K562 (cell line): ENCODE results near the gene EFHC2. TPM values are rescaled to one million over a fixed set of nuclear protein-coding genes. Genes with fewer than 3 reads are reported as not detected.
"Not testable (repeated sequence)": the region's sequence is repeated elsewhere in the genome, so short reads cannot be mapped to it uniquely, and the experiment has no call there.

Experiments
- ATAC-seq: fragments of 200-7000 bp; cut with Tn5 transposase; 3 replicates; pipeline ENCODE4 v1.9.1; 2020; ENCODE audit warnings: moderate library complexity
- BruUV-seq: library from RNA; stranded (reverse); fragments of 400-500 nt; replicated peaks from 2 replicates; lab custom pipeline; 2021; lab: Mats Ljungman, UMichigan
- CTCF ChIA-PET: fragments of 300-600 bp; formaldehyde crosslinking; extraction: SDS; loops from one replicate; lab custom pipeline; 2021; ENCODE audit warnings: low intra/inter-chr PET ratio; lab: Yijun Ruan, JAX
- POLR2A ChIA-PET: fragments of 300-600, 350-650 bp; sonication (Branson Sonifier 250); formaldehyde crosslinking; extraction: SDS; loops from one replicate; lab custom pipeline; 2021; ENCODE audit warnings: antibody characterized with exemption, inconsistent platforms; lab: Yijun Ruan, JAX
- DNase-seq, 4 experiments: peaks; one replicate each; pipeline versions ENCODE4 v3.0.0 to v3.0.0-alpha.2; 2011 to 2018; ENCODE audit warnings: low spot score in 3 of 4, mixed read lengths in 3 of 4; ENCODE audit errors: extremely low read depth in 1 of 4
- FAIRE-seq: peaks from 2 replicates; lab custom pipeline; 2011; peaks lifted over from hg19 to GRCh38; lab: Jason Lieb, UNC
- H2AFZ ChIP-seq: 2 replicates; pipeline ENCODE4 v1.6.0; 2011; ENCODE audit warnings: low read depth, low read length, control low read depth, inconsistent platforms
- H3K27ac ChIP-seq: fragments of 200-600 bp; 3 replicates; pipeline ENCODE4 v1.8.0; 2011; ENCODE audit warnings: low read depth, mild to moderate bottlenecking, control low read depth, inconsistent platforms, low read length, moderate library complexity, mixed read lengths; ENCODE audit errors: extremely low read depth
- H3K27me3 ChIP-seq, 2 experiments: fragments of 300-600 bp in 1 of 2; 2 replicates in 1 of 2; 3 replicates in 1 of 2; pipeline versions ENCODE4 v1.6.0 to v1.8.0; 2011; ENCODE audit warnings: inconsistent platforms in 2 of 2, low read length in 2 of 2, mild to moderate bottlenecking in 1 of 2, mixed read lengths in 1 of 2, moderate library complexity in 1 of 2; ENCODE audit not compliant: control insufficient read depth in 2 of 2, insufficient read depth in 2 of 2
- H3K36me3 ChIP-seq: fragments of 300-600 bp; 3 replicates; pipeline ENCODE4 v1.8.0; 2011; ENCODE audit warnings: mild to moderate bottlenecking, low read length, inconsistent platforms; ENCODE audit not compliant: control insufficient read depth, insufficient read depth
- H3K4me1 ChIP-seq, 2 experiments: fragments of 200-600 bp in 1 of 2; replicated peaks in 1 of 2; 2 replicates in 1 of 2; 3 replicates in 1 of 2; pipeline versions ENCODE4 v1.5.1 to v1.8.0; 2011; ENCODE audit warnings: inconsistent platforms in 2 of 2, low read length in 2 of 2, mild to moderate bottlenecking in 1 of 2, mixed read lengths in 1 of 2, moderate library complexity in 1 of 2; ENCODE audit not compliant: control insufficient read depth in 2 of 2, insufficient read depth in 2 of 2
- H3K4me2 ChIP-seq: 2 replicates; pipeline ENCODE4 v1.6.1; 2011; ENCODE audit warnings: low read length, control low read depth, inconsistent platforms, mixed read lengths; ENCODE audit not compliant: insufficient read depth
- H3K4me3 ChIP-seq: fragments of 200-600 bp; sonication (generic), shearing (Covaris generic); 2 replicates; pipeline ENCODE4 v1.5.1; 2016; ENCODE audit warnings: control low read depth, inconsistent platforms
- H3K79me2 ChIP-seq: fragments of 200-600 bp; 3 replicates; pipeline ENCODE4 v1.8.0; 2011; ENCODE audit warnings: low read length, inconsistent platforms; ENCODE audit not compliant: control insufficient read depth, insufficient read depth
- H3K9ac ChIP-seq, 2 experiments: 2 replicates each; pipeline versions ENCODE4 v1.6.0 to v1.6.1; 2011; ENCODE audit warnings: low read depth in 2 of 2, low read length in 2 of 2, control low read depth in 1 of 2, inconsistent platforms in 1 of 2, mild to moderate bottlenecking in 1 of 2, mixed read lengths in 1 of 2; ENCODE audit not compliant: insufficient read depth in 1 of 2
- H3K9me1 ChIP-seq: one replicate; pipeline ENCODE4 v1.6.0; 2011; ENCODE audit warnings: inconsistent platforms, mild to moderate bottlenecking, low read length, moderate library complexity; ENCODE audit not compliant: control insufficient read depth, insufficient read depth
- H3K9me3 ChIP-seq: replicated peaks from 2 replicates; pipeline ENCODE4 v1.5.1; 2011; ENCODE audit warnings: low read depth, low read length, inconsistent platforms; ENCODE audit not compliant: control insufficient read depth, insufficient read depth
- H4K20me1 ChIP-seq: replicated peaks from 2 replicates; pipeline ENCODE4 v1.6.1; 2011; ENCODE audit warnings: low read length, inconsistent platforms, mixed read lengths; ENCODE audit not compliant: control insufficient read depth, insufficient read depth
- FOXM1 ChIP-seq, 2 experiments: fragments of 450-650 bp in 1 of 2; sonication (generic) in 1 of 2; formaldehyde crosslinking in 1 of 2; IDR thresholded peaks; 2 replicates each; pipeline versions ENCODE4 v1.6.1 to v1.9.0; 2017 to 2022; ENCODE audit warnings: low read depth in 2 of 2, mild to moderate bottlenecking in 2 of 2, missing genetic modification reagents in 1 of 2, moderate library complexity in 1 of 2
- NELFE ChIP-seq: IDR thresholded peaks from 2 replicates; pipeline ENCODE4 v1.6.1; 2011; ENCODE audit warnings: mild to moderate bottlenecking; ENCODE audit not compliant: insufficient read depth, insufficient read length
- TEAD1 ChIP-seq, 2 experiments: fragments of 450-650 bp in 1 of 2; sonication (generic) in 1 of 2; formaldehyde crosslinking; IDR thresholded peaks; 2 replicates each; pipeline versions ENCODE4 v1.4.0 to v1.8.0; 2020 to 2022; ENCODE audit warnings: mild to moderate bottlenecking in 2 of 2, missing genetic modification reagents in 1 of 2
- YBX1 ChIP-seq: fragments of 450-650 bp; IDR thresholded peaks from 2 replicates; pipeline ENCODE4 v1.7.1; 2016; ENCODE audit warnings: mild to moderate bottlenecking
- ZBTB7A ChIP-seq: IDR thresholded peaks from 2 replicates; pipeline ENCODE4 v1.6.1; 2011; ENCODE audit warnings: low read depth, mild to moderate bottlenecking, low read length, moderate library complexity, borderline replicate concordance; ENCODE audit not compliant: control insufficient read depth
- ZNF140 ChIP-seq: fragments of 250-450 bp; sonication (Bioruptor Pico); IDR thresholded peaks from 2 replicates; pipeline ENCODE4 v1.8.0; 2021; ENCODE audit warnings: moderate library complexity, mild to moderate bottlenecking, inconsistent platforms
- ZNF507 ChIP-seq: conservative IDR thresholded peaks from 2 replicates; pipeline ENCODE4 v1.6.1; 2017; ENCODE audit warnings: missing genetic modification characterization, missing compliant biosample characterization
- whole genome bisulfite sequencing: fragments of 100-300 bp; shearing (Covaris generic); methylation state at CpG from one replicate; pipeline ENCODE4 v1.1.6; 2016; ENCODE audit warnings: low coverage, mixed read lengths; ENCODE audit not compliant: insufficient coverage; ENCODE audit errors: missing lambda C conversion rate; 5-methylcytosine and 5-hydroxymethylcytosine counted together
- in situ Hi-C: fragments of 300-500 bp; cut with MboI; formaldehyde crosslinking; loops from 4 replicates; pipeline ENCODE4 v1.15.0; 2018; ENCODE audit warnings: inconsistent platforms, mixed read lengths
- intact Hi-C: fragments of 100-400 bp; cut with micrococcal nuclease; formaldehyde crosslinking; loops from 2 replicates; pipeline ENCODE4 v1.14.2; 2022
- polyA plus RNA-seq, 8 experiments: library from polyadenylated mRNA; depleted of rRNA in 4 of 8; stranded (reverse) in 5 of 8; unstranded in 3 of 8; fragments of >200 nt; fragmentation: Nextera tagmentation in 2 of 8; fragmentation: Illumina TruSeq in 1 of 8; extraction: Ambion mirVana in 2 of 8; extraction: Trizol in 1 of 8; gene quantifications; 2 replicates each; pipeline versions ENCODE4 v1.2.1 to v1.2.3, GENCODE V29; 2011 to 2014; ENCODE audit warnings: inconsistent platforms in 1 of 8, missing spikeins in 1 of 8
- total RNA-seq, 7 experiments: library from RNA; depleted of rRNA in 6 of 7; stranded (reverse); fragments of >200 nt in 6 of 7; fragmentation: Illumina TruSeq in 2 of 7; extraction: Trizol in 2 of 7; gene quantifications; 2 replicates each; pipeline versions ENCODE4 v1.2.1 to v1.2.3, GENCODE V29; 2011 to 2021; ENCODE audit warnings: low replicate concordance in 1 of 7
- TF ChIP-seq, protein P1 (sequence below): fragments of 250-450 bp; sonication (Bioruptor Pico); IDR thresholded peaks from 2 replicates; pipeline ENCODE4 v1.5.0; 2021
- TF ChIP-seq, protein P2 (sequence below), 2 experiments: IDR thresholded peaks; 2 replicates each; pipeline ENCODE4 v1.6.1; 2012; ENCODE audit warnings: improper control_type of control experiment in 2 of 2, low read depth in 2 of 2, low read length in 2 of 2, borderline replicate concordance in 1 of 2

Gene EFHC2
- total and polyA plus RNA-seq, 9 of the 15 experiments (the other 6 are each of a cell fraction or from before 2014, with no cell fraction given), result 1.3 to 8.1 (median 3.0) TPM

DNA sequence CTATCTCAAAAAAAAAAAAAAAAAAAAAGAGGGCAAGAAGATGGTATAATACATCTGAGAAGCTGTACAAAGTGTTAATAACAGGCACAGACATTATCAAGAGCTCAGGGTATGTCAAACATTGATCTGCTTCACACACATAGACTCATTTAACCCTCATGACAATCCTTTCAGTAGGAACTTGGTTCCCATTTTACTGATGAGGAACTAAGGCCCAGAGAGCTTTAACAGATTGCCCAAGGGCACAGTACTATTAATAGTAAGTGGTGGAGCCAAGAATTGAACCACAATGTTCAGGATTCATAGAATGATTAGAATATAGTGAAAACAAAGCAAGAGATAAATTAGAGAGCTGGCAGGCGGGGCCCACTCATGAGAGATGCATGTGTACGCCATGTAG, 154.4 kb downstream of the EFHC2 start:
- CTCF ChIA-PET, result no interaction called here

DNA sequence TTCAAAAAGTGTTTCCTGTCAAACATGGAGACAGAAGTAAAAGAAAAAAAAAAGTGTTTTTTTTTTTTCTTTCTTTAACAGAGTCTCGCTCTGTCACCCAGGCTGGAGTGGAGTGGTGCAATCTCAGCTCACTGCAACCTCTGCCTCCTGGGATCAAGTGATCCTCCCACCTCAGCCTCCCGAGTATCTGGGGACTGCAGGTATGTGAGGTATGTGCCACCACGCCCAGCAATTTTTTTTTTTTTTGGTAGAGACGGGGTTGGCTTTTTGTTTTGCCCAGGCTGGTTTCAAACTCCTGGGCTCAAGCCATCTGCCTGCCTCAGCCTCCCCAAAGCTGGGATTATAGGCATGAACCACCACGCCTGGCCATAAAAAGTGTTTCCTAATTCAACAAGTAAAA, 155.6 kb downstream of the EFHC2 start:
- POLR2A ChIA-PET, result interaction anchor here (0.7 kb wide), 1 partner anchor 986 kb away, joined by 3 read pairs; no protein-coding TSS in a partner anchor
- H3K9me1 ChIP-seq, H3K9ac ChIP-seq, H3K36me3 ChIP-seq, H3K9me3 ChIP-seq, H3K79me2 ChIP-seq, intact Hi-C loops, FAIRE-seq, in situ Hi-C loops, H3K4me1 ChIP-seq, H4K20me1 ChIP-seq, H3K27ac ChIP-seq, BruUV-seq, CTCF ChIA-PET, H3K4me2 ChIP-seq, ATAC-seq, DNase-seq, H2AFZ ChIP-seq, H3K27me3 ChIP-seq, H3K4me3 ChIP-seq: not testable (repeated sequence)
- 6% methylated on average over 3 of the region's 5 CpGs for WGBS

More for the DNA sequence above, 154.4 kb downstream of the EFHC2 start:
- FAIRE-seq (no peak), ATAC-seq (no peak), DNase-seq (no peak)
- Histone ChIP-seq H3K4me2 (no peak overlapping the region), H3K4me3 (no peak overlapping the region), H3K27me3 (no peaks in the 10 kb centered on the region), H3K9me3 (no peaks in the 10 kb centered on the region), H3K79me2 (no peaks in the 10 kb centered on the region), H3K4me1 (no peaks in the 10 kb centered on the region), H2AFZ (no peak overlapping the region), H3K9me1 (no peaks in the 10 kb centered on the region), H3K27ac (no peak overlapping the region), H4K20me1 (no peaks in the 10 kb centered on the region), H3K36me3 (no peaks in the 10 kb centered on the region), H3K9ac (no peak overlapping the region)
- POLR2A ChIA-PET, result no interaction called here
- in situ Hi-C loops (no loop called here), intact Hi-C loops (no loop called here)
- TF ChIP-seq ZNF507 (tag) (no peak), YBX1 (no peak), FOXM1 (IDR thresholded peaks at IDR 0.05; ENCODE audit: low read depth) (no peak), FOXM1 (CRISPR knock-in tag; IDR thresholded peaks at IDR 0.05; ENCODE audit: low read depth) (no peak), TEAD1 (CRISPR knock-in tag; IDR thresholded peaks at IDR 0.05) (no peak), ZNF140 (no peak), NELFE (no peak), ZBTB7A (no peak)
- TF ChIP-seq, protein P1, sequence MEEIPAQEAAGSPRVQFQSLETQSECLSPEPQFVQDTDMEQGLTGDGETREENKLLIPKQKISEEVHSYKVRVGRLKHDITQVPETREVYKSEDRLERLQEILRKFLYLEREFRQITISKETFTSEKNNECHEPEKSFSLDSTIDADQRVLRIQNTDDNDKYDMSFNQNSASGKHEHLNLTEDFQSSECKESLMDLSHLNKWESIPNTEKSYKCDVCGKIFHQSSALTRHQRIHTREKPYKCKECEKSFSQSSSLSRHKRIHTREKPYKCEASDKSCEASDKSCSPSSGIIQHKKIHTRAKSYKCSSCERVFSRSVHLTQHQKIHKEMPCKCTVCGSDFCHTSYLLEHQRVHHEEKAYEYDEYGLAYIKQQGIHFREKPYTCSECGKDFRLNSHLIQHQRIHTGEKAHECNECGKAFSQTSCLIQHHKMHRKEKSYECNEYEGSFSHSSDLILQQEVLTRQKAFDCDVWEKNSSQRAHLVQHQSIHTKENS, result no peak
- TF ChIP-seq, protein P2, sequence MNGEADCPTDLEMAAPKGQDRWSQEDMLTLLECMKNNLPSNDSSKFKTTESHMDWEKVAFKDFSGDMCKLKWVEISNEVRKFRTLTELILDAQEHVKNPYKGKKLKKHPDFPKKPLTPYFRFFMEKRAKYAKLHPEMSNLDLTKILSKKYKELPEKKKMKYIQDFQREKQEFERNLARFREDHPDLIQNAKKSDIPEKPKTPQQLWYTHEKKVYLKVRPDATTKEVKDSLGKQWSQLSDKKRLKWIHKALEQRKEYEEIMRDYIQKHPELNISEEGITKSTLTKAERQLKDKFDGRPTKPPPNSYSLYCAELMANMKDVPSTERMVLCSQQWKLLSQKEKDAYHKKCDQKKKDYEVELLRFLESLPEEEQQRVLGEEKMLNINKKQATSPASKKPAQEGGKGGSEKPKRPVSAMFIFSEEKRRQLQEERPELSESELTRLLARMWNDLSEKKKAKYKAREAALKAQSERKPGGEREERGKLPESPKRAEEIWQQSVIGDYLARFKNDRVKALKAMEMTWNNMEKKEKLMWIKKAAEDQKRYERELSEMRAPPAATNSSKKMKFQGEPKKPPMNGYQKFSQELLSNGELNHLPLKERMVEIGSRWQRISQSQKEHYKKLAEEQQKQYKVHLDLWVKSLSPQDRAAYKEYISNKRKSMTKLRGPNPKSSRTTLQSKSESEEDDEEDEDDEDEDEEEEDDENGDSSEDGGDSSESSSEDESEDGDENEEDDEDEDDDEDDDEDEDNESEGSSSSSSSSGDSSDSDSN (IDR thresholded peaks at IDR 0.05; ENCODE audit: borderline replicate concordance in 1 of 2, low read depth in 2 of 2, low read length in 2 of 2), result no peak
- no TSS peak for BruUV-seq
- WGBS, result 27% methylated on average over 2 of the region's 2 CpGs
